Mammary epithelial cell (primary cell): ENCODE data around the gene KCNH1.

Source experiments
- CTCF ChIP-seq, 2 donors: IDR thresholded peaks in 1 of 2; conservative IDR thresholded peaks in 1 of 2; 2 replicates each; pipeline ENCODE4 v1.5.1; 2011 to 2012; ENCODE audit warnings: inconsistent platforms in 2 of 2, low read length in 2 of 2, mild to moderate bottlenecking in 2 of 2, control low read depth in 1 of 2, low read depth in 1 of 2; ENCODE audit not compliant: insufficient read depth in 1 of 2; ENCODE audit errors: extremely low read depth in 1 of 2
- EZH2 ChIP-seq: IDR thresholded peaks from 2 replicates; pipeline ENCODE4 v1.6.1; 2012; ENCODE audit warnings: low read length, inconsistent platforms, borderline replicate concordance

- TF ChIP-seq CTCF (conservative IDR thresholded peaks at IDR 0.05 in 1 of 2, IDR thresholded peaks at IDR 0.05 in 1 of 2; ENCODE audit: extremely low read depth in 1 of 2, insufficient read depth in 1 of 2, low read depth in 1 of 2, low read length in 2 of 2) = no peak
- TF ChIP-seq EZH2 = no peak
Measured at GRCh38 chr1:210655511-210655910, 478.4 kb downstream of the KCNH1 start.
